ENCODE data around the gene FOSL2.
A peak's percentile ranks its signal among the peaks of the same experiment; 100 is the strongest.
"Not testable (repeated sequence)": the region's sequence is repeated elsewhere in the genome, so short reads cannot be mapped to it uniquely, and the experiment has no call there.

The FOSL2 gene

GRCh38 chr2:28357055-28357454, 35.6 kb upstream of the FOSL2 start:
- no peak for DNase-seq (ENCODE audit: low spot score)

- DNase-seq (ENCODE audit: low spot score) = no peak
These were observed 34.5 kb upstream of the FOSL2 start for GRCh38 chr2:28357948-28358667.

GRCh38 chr2:28358668-28359201, 33.9 kb upstream of the FOSL2 start:
- DNase-seq (ENCODE audit: low spot score) = no peak

GRCh38 chr2:28359222-28360057, 33.2 kb upstream of the FOSL2 start:
- no peak for DNase-seq (ENCODE audit: low spot score)

GRCh38 chr2:28360058-28360717, 32.5 kb upstream of the FOSL2 start:
- DNase-seq (ENCODE audit: low spot score) = no peak

- DNase-seq (ENCODE audit: low spot score) = peak; percentile 50
These were observed 31.9 kb upstream of the FOSL2 start for GRCh38 chr2:28360718-28361293.

GRCh38 chr2:28361991-28362710, 30.5 kb upstream of the FOSL2 start:
- DNase-seq (ENCODE audit: low spot score) = no peak

GRCh38 chr2:28362991-28363521, 29.6 kb upstream of the FOSL2 start:
- no peak for DNase-seq (ENCODE audit: low spot score)

- no peak for DNase-seq (ENCODE audit: low spot score)
These were observed 28.9 kb upstream of the FOSL2 start for GRCh38 chr2:28363686-28364280.

GRCh38 chr2:28364610-28365009, 28.0 kb upstream of the FOSL2 start:
- peak; percentile 21 for DNase-seq (ENCODE audit: low spot score)

- DNase-seq (ENCODE audit: low spot score) = no peak
These were observed 27.5 kb upstream of the FOSL2 start for GRCh38 chr2:28365158-28365557.

GRCh38 chr2:28366149-28366495, 26.5 kb upstream of the FOSL2 start:
- DNase-seq (ENCODE audit: low spot score) = no peak

- no peak for DNase-seq (ENCODE audit: low spot score)
These were observed 26.0 kb upstream of the FOSL2 start for GRCh38 chr2:28366496-28367282.

GRCh38 chr2:28367667-28368356, 24.8 kb upstream of the FOSL2 start:
- no peak for DNase-seq (ENCODE audit: low spot score)

GRCh38 chr2:28368357-28368798, 24.3 kb upstream of the FOSL2 start:
- no peak for DNase-seq (ENCODE audit: low spot score)

GRCh38 chr2:28369358-28369757, 23.3 kb upstream of the FOSL2 start:
- DNase-seq (ENCODE audit: low spot score) = no peak

- DNase-seq (ENCODE audit: low spot score) = no peak
These were observed 22.3 kb upstream of the FOSL2 start for GRCh38 chr2:28370354-28370753.

- not testable (repeated sequence) for DNase-seq (ENCODE audit: low spot score)
These were observed 20.9 kb upstream of the FOSL2 start for GRCh38 chr2:28371728-28372127.

GRCh38 chr2:28373854-28374253, 18.8 kb upstream of the FOSL2 start:
- no peak for DNase-seq (ENCODE audit: low spot score)
